CD4-positive, alpha-beta T cell treated with Interleukin-15 for 1 hour (primary cell): ENCODE results near the gene TACC2.

Experiments
- DNase-seq: peaks from one replicate; pipeline ENCODE4 v3.0.0-alpha.2; 2020

Gene TACC2

GRCh38 chr10:122029499-122030199 lies 40.7 kb downstream of the TACC2 start:
- no peak for DNase-seq

- DNase-seq = no peak
Observed at GRCh38 chr10:122030200-122030552, 41.2 kb downstream of the TACC2 start.

GRCh38 chr10:122033224-122033926 lies 44.4 kb downstream of the TACC2 start:
- DNase-seq = no peak

- no peak for DNase-seq
Observed at GRCh38 chr10:122034149-122034756, 45.3 kb downstream of the TACC2 start.

- no peak for DNase-seq
Observed at GRCh38 chr10:122040786-122041185, 51.8 kb downstream of the TACC2 start.

GRCh38 chr10:122042836-122043235 lies 53.9 kb downstream of the TACC2 start:
- no peak for DNase-seq

- no peak for DNase-seq
Observed at GRCh38 chr10:122044045-122044661, 55.2 kb downstream of the TACC2 start.

GRCh38 chr10:122044713-122045112 lies 55.8 kb downstream of the TACC2 start:
- no peak for DNase-seq

- DNase-seq = no peak
Observed at GRCh38 chr10:122045212-122045611, 56.2 kb downstream of the TACC2 start.

GRCh38 chr10:122047560-122047959 lies 58.6 kb downstream of the TACC2 start:
- no peak for DNase-seq

- DNase-seq = no peak
Observed at GRCh38 chr10:122049076-122049475, 60.1 kb downstream of the TACC2 start.

- DNase-seq = no peak
Observed at GRCh38 chr10:122050311-122050710, 61.3 kb downstream of the TACC2 start.

- no peak for DNase-seq
Observed at GRCh38 chr10:122050811-122051210, 61.8 kb downstream of the TACC2 start.

GRCh38 chr10:122051609-122052385 lies 62.8 kb downstream of the TACC2 start:
- DNase-seq = no peak

- no peak for DNase-seq
Observed at GRCh38 chr10:122052701-122053100, 63.7 kb downstream of the TACC2 start.

GRCh38 chr10:122053314-122053713 lies 64.4 kb downstream of the TACC2 start:
- no peak for DNase-seq

GRCh38 chr10:122054048-122055025 lies 65.4 kb downstream of the TACC2 start:
- no peak for DNase-seq

GRCh38 chr10:122055252-122055651 lies 66.3 kb downstream of the TACC2 start:
- no peak for DNase-seq

- no peak for DNase-seq
Observed at GRCh38 chr10:122056431-122057094, 67.6 kb downstream of the TACC2 start.

- no peak for DNase-seq
Observed at GRCh38 chr10:122057841-122058413, 69.0 kb downstream of the TACC2 start.

- no peak for DNase-seq
Observed at GRCh38 chr10:122060250-122060649, 71.3 kb downstream of the TACC2 start.
